Caco-2 (cell line): ENCODE results near the gene BPNT1. TPM values are rescaled to one million over a fixed set of nuclear protein-coding genes. Genes with fewer than 3 reads are reported as not detected.

Experiments used
- BruUV-seq: library from RNA; stranded (reverse); fragments of 400-500 nt; replicated peaks from 2 replicates; lab custom pipeline; 2021; lab: Mats Ljungman, UMichigan
- CTCF ChIA-PET: fragments of 300-600 bp; sonication (Branson Sonifier 250); formaldehyde crosslinking; loops from one replicate; lab custom pipeline; 2022; ENCODE audit warnings: antibody characterized with exemption; lab: Charles Lee
- POLR2A ChIA-PET: fragments of 300-600 bp; sonication (Branson Sonifier 250); formaldehyde crosslinking; loops from one replicate; lab custom pipeline; 2022; ENCODE audit warnings: antibody characterized with exemption; lab: Charles Lee
- DNase-seq, 2 experiments: peaks; one replicate each; pipeline versions ENCODE4 v3.0.0 to v3.0.0-alpha.2; 2020 to 2022
- H3K27me3 ChIP-seq: replicated peaks from 2 replicates; pipeline ENCODE4 v1.6.0; 2011; ENCODE audit warnings: low read length; ENCODE audit not compliant: control insufficient read depth, insufficient read depth
- H3K36me3 ChIP-seq: 2 replicates; pipeline ENCODE4 v1.5.1; 2011; ENCODE audit warnings: low read length; ENCODE audit not compliant: control insufficient read depth, insufficient read depth
- H3K4me1 ChIP-seq: fragments of 250-450 bp; sonication (Bioruptor Pico); 2 replicates; pipeline ENCODE4 v1.5.1; 2020; ENCODE audit warnings: mild to moderate bottlenecking
- H3K4me3 ChIP-seq: 2 replicates; pipeline ENCODE4 v1.5.1; 2011; ENCODE audit warnings: low read depth, mild to moderate bottlenecking, control low read depth, low read length
- H3K9me3 ChIP-seq: fragments of 250-450 bp; sonication (Bioruptor Pico); 2 replicates; pipeline ENCODE4 v1.5.1; 2020; ENCODE audit warnings: mild to moderate bottlenecking, moderate library complexity
- H3K27ac Mint-ChIP-seq: one replicate; pipeline ENCODE4 v1.8.0; 2022; ENCODE audit warnings: mixed read lengths; ENCODE audit not compliant: unreplicated experiment
- H3K27me3 Mint-ChIP-seq: one replicate; pipeline ENCODE4 v1.8.0; 2022; ENCODE audit warnings: mixed read lengths; ENCODE audit not compliant: insufficient read depth, unreplicated experiment
- H3K36me3 Mint-ChIP-seq: one replicate; pipeline ENCODE4 v1.8.0; 2022; ENCODE audit warnings: mild to moderate bottlenecking, mixed read lengths; ENCODE audit not compliant: insufficient read depth, unreplicated experiment
- H3K4me1 Mint-ChIP-seq: one replicate; pipeline ENCODE4 v1.8.0; 2022; ENCODE audit warnings: low read depth, mixed read lengths; ENCODE audit not compliant: unreplicated experiment
- H3K4me3 Mint-ChIP-seq: one replicate; pipeline ENCODE4 v1.8.0; 2022; ENCODE audit warnings: mild to moderate bottlenecking, moderate library complexity, mixed read lengths; ENCODE audit not compliant: unreplicated experiment
- H3K9me3 Mint-ChIP-seq: one replicate; pipeline ENCODE4 v1.8.0; 2022; ENCODE audit warnings: mixed read lengths; ENCODE audit not compliant: unreplicated experiment
- intact Hi-C: fragments of 100-400 bp; cut with micrococcal nuclease; formaldehyde crosslinking; loops from one replicate; pipeline ENCODE4 v1.10.0; 2022; ENCODE audit not compliant: unreplicated experiment
- microRNA-seq: library from miRNA; unstranded; fragments of <30 nt; microRNA quantifications from one replicate; pipeline ENCODE4 v1.2.0, GENCODE V29; 2022
- total RNA-seq: library from RNA; stranded (reverse); gene quantifications from 2 replicates; pipeline ENCODE4 v1.2.3, GENCODE V29; 2022
- TF ChIP-seq, protein P1 (sequence below), 2 experiments: fragments of 200-600 bp in 1 of 2; IDR thresholded peaks; 1 replicate in 1 of 2; 2 replicates in 1 of 2; pipeline versions ENCODE4 v1.5.1 to v1.8.0; 2011 to 2022; ENCODE audit warnings: antibody characterized with exemption in 1 of 2, control low read depth in 1 of 2, inconsistent platforms in 1 of 2, low read depth in 1 of 2, low read length in 1 of 2, mild to moderate bottlenecking in 1 of 2, moderate library complexity in 1 of 2; ENCODE audit not compliant: insufficient read depth in 1 of 2, severe bottlenecking in 1 of 2, unreplicated experiment in 1 of 2

Gene BPNT1
- total RNA-seq, 1 experiment from 2014 or later, result 25.0 TPM

DNA sequence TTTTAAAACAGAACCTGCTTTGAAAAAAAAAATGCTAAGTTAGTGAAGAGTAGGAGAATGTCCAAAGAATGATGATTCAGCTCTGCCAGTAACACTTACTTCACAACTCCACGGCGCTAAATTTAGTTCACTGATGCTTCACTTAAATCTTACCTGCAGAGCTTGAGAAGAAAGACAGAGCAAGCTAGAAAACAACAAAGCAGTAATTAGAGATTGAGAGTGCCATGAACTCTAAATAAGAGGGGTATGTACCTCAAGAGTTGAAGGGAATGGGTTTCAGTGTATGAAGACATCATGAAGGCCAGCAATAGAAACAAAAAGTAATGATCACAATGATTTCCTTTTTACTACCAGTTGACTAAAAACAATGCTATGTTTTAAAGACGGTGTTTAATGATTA lies 76.1 kb downstream of the BPNT1 start:
- H3K36me3 Mint-ChIP-seq, result peaks cover 91% of the 10 kb centered on the region
- Histone ChIP-seq H3K36me3 (no peaks in the 10 kb centered on the region; the same call in 1 of the 2 replicates), H3K4me1 (no peaks in the 10 kb centered on the region), H3K27me3 (no peaks in the 10 kb centered on the region), H3K4me3 (no peak overlapping the region), H3K9me3 (no peaks in the 10 kb centered on the region)
- H3K27ac Mint-ChIP-seq, result no peak overlapping the region
- ChIA-PET CTCF (no interaction called here), POLR2A (no interaction called here)
- intact Hi-C loops, result no loop called here
- H3K9me3 Mint-ChIP-seq, result no peaks in the 10 kb centered on the region
- TF ChIP-seq, protein P1, sequence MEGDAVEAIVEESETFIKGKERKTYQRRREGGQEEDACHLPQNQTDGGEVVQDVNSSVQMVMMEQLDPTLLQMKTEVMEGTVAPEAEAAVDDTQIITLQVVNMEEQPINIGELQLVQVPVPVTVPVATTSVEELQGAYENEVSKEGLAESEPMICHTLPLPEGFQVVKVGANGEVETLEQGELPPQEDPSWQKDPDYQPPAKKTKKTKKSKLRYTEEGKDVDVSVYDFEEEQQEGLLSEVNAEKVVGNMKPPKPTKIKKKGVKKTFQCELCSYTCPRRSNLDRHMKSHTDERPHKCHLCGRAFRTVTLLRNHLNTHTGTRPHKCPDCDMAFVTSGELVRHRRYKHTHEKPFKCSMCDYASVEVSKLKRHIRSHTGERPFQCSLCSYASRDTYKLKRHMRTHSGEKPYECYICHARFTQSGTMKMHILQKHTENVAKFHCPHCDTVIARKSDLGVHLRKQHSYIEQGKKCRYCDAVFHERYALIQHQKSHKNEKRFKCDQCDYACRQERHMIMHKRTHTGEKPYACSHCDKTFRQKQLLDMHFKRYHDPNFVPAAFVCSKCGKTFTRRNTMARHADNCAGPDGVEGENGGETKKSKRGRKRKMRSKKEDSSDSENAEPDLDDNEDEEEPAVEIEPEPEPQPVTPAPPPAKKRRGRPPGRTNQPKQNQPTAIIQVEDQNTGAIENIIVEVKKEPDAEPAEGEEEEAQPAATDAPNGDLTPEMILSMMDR (IDR thresholded peaks at IDR 0.05; ENCODE audit: insufficient read depth in 1 of 2, low read depth in 1 of 2, low read length in 1 of 2, severe bottlenecking in 1 of 2, unreplicated experiment in 1 of 2), result no peak
- no peak overlapping the region for H3K4me3 Mint-ChIP-seq
- BruUV-seq, result no TSS peak
- peaks cover 5% of the 10 kb centered on the region for H3K4me1 Mint-ChIP-seq
- H3K27me3 Mint-ChIP-seq, result no peaks in the 10 kb centered on the region
- DNase-seq, result no peak

DNA sequence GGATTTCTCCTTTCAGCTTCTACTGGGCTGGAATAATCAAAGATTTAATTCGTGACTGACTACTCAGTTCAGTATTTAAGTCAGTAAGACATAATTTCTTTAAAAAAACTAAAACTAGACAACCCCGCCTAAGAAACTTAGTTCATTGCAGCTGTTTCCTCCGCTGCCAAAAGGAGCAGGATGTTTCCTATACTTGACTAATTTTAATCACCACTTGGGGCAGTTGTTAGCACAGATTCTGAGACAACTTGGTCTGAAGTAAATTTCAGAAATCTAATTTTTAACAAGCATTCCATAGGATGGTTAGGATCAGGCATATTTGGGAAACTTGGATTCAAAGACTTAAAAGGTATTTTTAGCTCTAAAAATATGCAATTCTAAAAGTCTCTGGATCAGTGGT lies 77.3 kb downstream of the BPNT1 start:
- H3K27me3 Mint-ChIP-seq, result no peaks in the 10 kb centered on the region
- no peak overlapping the region for H3K4me3 ChIP-seq
- POLR2A ChIA-PET, result no interaction called here
- H3K9me3 ChIP-seq, result no peaks in the 10 kb centered on the region
- H3K4me1 ChIP-seq, result no peaks in the 10 kb centered on the region
- peaks cover 93% of the 10 kb centered on the region for H3K36me3 Mint-ChIP-seq
- peaks cover 5% of the 10 kb centered on the region for H3K4me1 Mint-ChIP-seq
- TF ChIP-seq, protein P1 (IDR thresholded peaks at IDR 0.05; ENCODE audit: insufficient read depth in 1 of 2, low read depth in 1 of 2, low read length in 1 of 2, severe bottlenecking in 1 of 2, unreplicated experiment in 1 of 2), result peak in 1 of 2 experiments; percentile 14
- H3K4me3 Mint-ChIP-seq, result no peak overlapping the region
- DNase-seq, result no peak
- no TSS peak for BruUV-seq
- CTCF ChIA-PET, result interaction anchor here (0.6 kb wide), 1 partner anchor 80 kb away, joined by 5 read pairs; no protein-coding TSS in a partner anchor
- no peaks in the 10 kb centered on the region for H3K27me3 ChIP-seq
- H3K36me3 ChIP-seq, result no peaks in the 10 kb centered on the region; the same call in 1 of the 2 replicates
- intact Hi-C loops, result no loop called here
- no peak overlapping the region for H3K27ac Mint-ChIP-seq
- no peaks in the 10 kb centered on the region for H3K9me3 Mint-ChIP-seq

DNA sequence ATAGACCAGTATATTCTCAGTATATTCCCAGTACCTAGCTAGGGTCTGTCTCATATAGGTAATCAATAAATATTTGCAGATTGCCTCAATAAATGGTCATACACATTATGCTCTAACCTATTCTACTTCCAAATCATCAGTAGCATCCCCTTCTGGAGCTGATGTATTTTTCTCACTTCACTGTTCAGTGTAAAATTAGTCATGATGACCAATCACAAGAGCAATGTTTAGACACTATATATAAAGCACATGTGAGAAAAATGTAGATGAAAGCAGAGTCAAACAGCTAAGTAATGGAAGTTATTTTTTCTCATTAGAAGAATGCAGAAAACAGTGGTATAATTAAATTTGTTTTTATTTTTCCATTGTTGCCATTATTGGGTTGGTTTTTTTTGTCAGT lies 78.0 kb downstream of the BPNT1 start:
- Mint-ChIP-seq H3K4me1 (peaks cover 5% of the 10 kb centered on the region), H3K36me3 (peaks cover 91% of the 10 kb centered on the region), H3K27ac (no peak overlapping the region), H3K4me3 (no peak overlapping the region), H3K27me3 (no peaks in the 10 kb centered on the region), H3K9me3 (no peaks in the 10 kb centered on the region)
- ChIA-PET CTCF (no interaction called here), POLR2A (no interaction called here)
- no peaks in the 10 kb centered on the region for H3K4me1 ChIP-seq
- H3K36me3 ChIP-seq, result no peaks in the 10 kb centered on the region; the same call in 1 of the 2 replicates
- BruUV-seq, result no TSS peak
- H3K27me3 ChIP-seq, result no peaks in the 10 kb centered on the region
- no peak for DNase-seq
- no peak overlapping the region for H3K4me3 ChIP-seq
- intact Hi-C loops, result no loop called here
- TF ChIP-seq, protein P1 (IDR thresholded peaks at IDR 0.05; ENCODE audit: insufficient read depth in 1 of 2, low read depth in 1 of 2, low read length in 1 of 2, severe bottlenecking in 1 of 2, unreplicated experiment in 1 of 2), result no peak
- no peaks in the 10 kb centered on the region for H3K9me3 ChIP-seq

Small RNA genes lying within 50 kb of the gene (microRNA-seq; reads per million reads assigned to microRNA genes)
- 245 reads per million, percentile 78 among the genes with 10 or more reads in this experiment for gene MIR194-1
- 362 reads per million, percentile 80 among the genes with 10 or more reads in this experiment for gene MIR215

Other genes starting within 250 kb of the BPNT1 start
- gene SLC30A10, start 161.2 kb downstream of the BPNT1 start, total RNA-seq, result 0.39 and 0.65 TPM in 2 replicates
- 199 and 215 TPM in 2 replicates for gene EPRS1, start 43.3 kb downstream of the BPNT1 start, total RNA-seq
- 123 and 136 TPM in 2 replicates for gene IARS2, start 4.3 kb upstream of the BPNT1 start, total RNA-seq
- 41.1 and 47.0 TPM in 2 replicates for gene RAB3GAP2, start 182.7 kb upstream of the BPNT1 start, total RNA-seq